ENCODE results near the gene ITPR2.

The ITPR2 gene

DNA sequence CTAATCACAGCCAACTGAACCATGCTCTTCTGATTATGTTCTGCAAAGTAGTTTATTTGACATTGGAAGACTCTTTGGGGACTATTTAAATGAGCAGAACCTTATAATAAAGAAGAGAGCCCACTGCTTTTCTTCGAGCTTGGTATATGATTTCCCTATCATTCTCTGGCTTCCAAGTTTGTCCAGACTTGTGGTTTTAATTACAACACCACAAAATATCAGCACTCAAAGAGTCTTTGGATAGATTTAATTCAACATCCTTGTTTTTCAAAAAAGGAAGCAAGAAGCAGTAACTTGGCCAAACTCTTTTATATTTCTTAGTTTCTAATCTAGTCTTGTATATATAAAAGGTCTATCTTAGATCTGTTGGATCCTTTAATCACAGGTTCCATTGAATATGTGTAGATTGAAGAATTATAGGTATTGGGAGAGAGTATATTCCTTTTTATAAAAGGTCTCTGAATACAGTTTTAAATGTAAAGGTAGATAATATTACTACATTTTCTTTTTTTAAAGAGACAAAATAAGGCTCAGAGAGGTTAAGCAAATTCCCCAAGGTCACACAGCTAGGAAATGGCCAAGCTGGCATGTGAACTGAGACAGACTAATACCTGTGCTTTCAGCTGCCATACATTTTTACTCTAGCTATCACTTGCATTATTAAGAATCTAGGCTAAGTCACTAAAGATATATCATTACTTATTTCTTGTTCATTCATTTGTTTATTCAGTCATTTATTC, 464.8 kb downstream of the ITPR2 start:
- DNase-seq (ENCODE audit: low read depth in 1 of 2, low spot score in 1 of 2): no peak
- Histone ChIP-seq H3K27me3 (ENCODE audit: insufficient read depth, poor library complexity, severe bottlenecking) (no peaks in the 10 kb centered on the region), H3K4me3 (replicated peaks; ENCODE audit: insufficient read depth, low read length) (no peak overlapping the region), H3K27ac (replicated peaks) (no peak overlapping the region)
- TF ChIP-seq POLR2AphosphoS5 (IDR thresholded peaks at IDR 0.05; ENCODE audit: low read depth): no peak
- no peak for TF ChIP-seq SPI1 (IDR thresholded peaks at IDR 0.05; ENCODE audit: borderline replicate concordance, low read depth)
- no peak for TF ChIP-seq GABPA (IDR thresholded peaks at IDR 0.05; ENCODE audit: low read depth)
- no peak for TF ChIP-seq REST (IDR thresholded peaks at IDR 0.05; ENCODE audit: insufficient replicate concordance, low read depth)
- TF ChIP-seq, protein P1, sequence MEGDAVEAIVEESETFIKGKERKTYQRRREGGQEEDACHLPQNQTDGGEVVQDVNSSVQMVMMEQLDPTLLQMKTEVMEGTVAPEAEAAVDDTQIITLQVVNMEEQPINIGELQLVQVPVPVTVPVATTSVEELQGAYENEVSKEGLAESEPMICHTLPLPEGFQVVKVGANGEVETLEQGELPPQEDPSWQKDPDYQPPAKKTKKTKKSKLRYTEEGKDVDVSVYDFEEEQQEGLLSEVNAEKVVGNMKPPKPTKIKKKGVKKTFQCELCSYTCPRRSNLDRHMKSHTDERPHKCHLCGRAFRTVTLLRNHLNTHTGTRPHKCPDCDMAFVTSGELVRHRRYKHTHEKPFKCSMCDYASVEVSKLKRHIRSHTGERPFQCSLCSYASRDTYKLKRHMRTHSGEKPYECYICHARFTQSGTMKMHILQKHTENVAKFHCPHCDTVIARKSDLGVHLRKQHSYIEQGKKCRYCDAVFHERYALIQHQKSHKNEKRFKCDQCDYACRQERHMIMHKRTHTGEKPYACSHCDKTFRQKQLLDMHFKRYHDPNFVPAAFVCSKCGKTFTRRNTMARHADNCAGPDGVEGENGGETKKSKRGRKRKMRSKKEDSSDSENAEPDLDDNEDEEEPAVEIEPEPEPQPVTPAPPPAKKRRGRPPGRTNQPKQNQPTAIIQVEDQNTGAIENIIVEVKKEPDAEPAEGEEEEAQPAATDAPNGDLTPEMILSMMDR (IDR thresholded peaks at IDR 0.05; ENCODE audit: insufficient read depth, low read length): no peak

GRCh38 chr12:26361964-26362363, 471.0 kb downstream of the ITPR2 start:
- TF ChIP-seq SPI1 (IDR thresholded peaks at IDR 0.05; ENCODE audit: borderline replicate concordance, low read depth) (no peak), POLR2AphosphoS5 (IDR thresholded peaks at IDR 0.05; ENCODE audit: low read depth) (no peak), REST (IDR thresholded peaks at IDR 0.05; ENCODE audit: insufficient replicate concordance, low read depth) (no peak), GABPA (IDR thresholded peaks at IDR 0.05; ENCODE audit: low read depth) (no peak)
- TF ChIP-seq, protein P1 (IDR thresholded peaks at IDR 0.05; ENCODE audit: insufficient read depth, low read length): no peak
- no peaks in the 10 kb centered on the region for H3K27me3 ChIP-seq (ENCODE audit: insufficient read depth, poor library complexity, severe bottlenecking)
- no peak for DNase-seq (ENCODE audit: low read depth in 1 of 2, low spot score in 1 of 2)

GRCh38 chr12:26360062-26360461, 472.9 kb downstream of the ITPR2 start:
- Histone ChIP-seq H3K4me3 (replicated peaks; ENCODE audit: insufficient read depth, low read length) (no peak overlapping the region), H3K27ac (replicated peaks) (no peak overlapping the region), H3K27me3 (ENCODE audit: insufficient read depth, poor library complexity, severe bottlenecking) (no peaks in the 10 kb centered on the region)
- peak in 1 of 2 experiments; percentile 29 for DNase-seq (ENCODE audit: low read depth in 1 of 2, low spot score in 1 of 2)
- no peak for TF ChIP-seq GABPA (IDR thresholded peaks at IDR 0.05; ENCODE audit: low read depth)
- no peak for TF ChIP-seq POLR2AphosphoS5 (IDR thresholded peaks at IDR 0.05; ENCODE audit: low read depth)
- no peak; the same call in 1 of the 2 replicates for TF ChIP-seq SPI1 (IDR thresholded peaks at IDR 0.05; ENCODE audit: borderline replicate concordance, low read depth)
- TF ChIP-seq REST (IDR thresholded peaks at IDR 0.05; ENCODE audit: insufficient replicate concordance, low read depth): no peak

More at GRCh38 chr12:26361964-26362363, 471.0 kb downstream of the ITPR2 start:
- H3K27ac ChIP-seq (replicated peaks): no peak overlapping the region
- no peak overlapping the region for H3K4me3 ChIP-seq (replicated peaks; ENCODE audit: insufficient read depth, low read length)

All from HL-60 (cell line).